NCI-H526 treated with DMSO at 0.1 percent for 48 hours (cell line): ENCODE data around the gene C10orf88.
"Not testable (repeated sequence)": the region's sequence is repeated elsewhere in the genome, so short reads cannot be mapped to it uniquely, and the experiment has no call there.

Source experiments
- DNase-seq: peaks from one replicate; lab custom pipeline; 2025; lab: John Stamatoyannopoulos, UW

Gene C10orf88

DNA sequence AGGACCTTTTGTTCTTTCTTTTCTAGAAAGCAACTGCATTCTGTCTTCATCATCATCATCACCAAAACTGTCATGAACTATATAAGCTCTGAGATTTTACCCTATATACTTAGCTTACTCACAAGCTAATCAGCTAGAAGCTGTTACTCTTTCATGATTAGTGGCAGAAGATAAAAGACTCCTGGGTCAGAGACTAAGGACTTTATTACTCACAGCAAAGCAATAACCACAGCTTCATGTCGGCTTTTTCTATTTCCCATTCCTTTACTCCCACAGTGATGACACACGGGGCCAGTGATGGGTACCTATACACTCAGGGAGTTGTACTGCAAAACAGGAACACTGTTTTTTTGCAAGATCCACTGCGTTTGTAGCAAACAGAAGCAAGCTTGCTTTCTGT is 8.4 kb upstream of the C10orf88 start:
- no peak for DNase-seq

- DNase-seq = no peak
Observed at GRCh38 chr10:122957474-122957873, 3.4 kb upstream of the C10orf88 start.

- no peak for DNase-seq
Observed at GRCh38 chr10:122955892-122956291, 1.9 kb upstream of the C10orf88 start.

DNA sequence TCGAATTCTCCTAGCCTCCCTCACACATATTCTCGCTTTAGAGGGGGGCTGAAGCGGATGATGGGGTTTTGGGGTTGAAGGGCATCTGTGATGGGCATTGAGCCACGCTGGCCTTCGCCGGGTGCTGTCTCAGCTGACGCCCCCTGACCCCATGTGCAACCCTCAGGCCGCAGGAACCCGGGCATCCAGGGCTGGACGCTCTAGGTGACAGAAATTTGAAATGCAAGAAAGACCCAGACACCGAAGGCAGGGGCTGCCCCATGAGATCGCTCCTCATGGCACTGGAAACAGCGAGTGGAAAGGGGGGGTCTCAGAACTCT is 664 bp upstream of the C10orf88 start:
- DNase-seq = no peak

DNA sequence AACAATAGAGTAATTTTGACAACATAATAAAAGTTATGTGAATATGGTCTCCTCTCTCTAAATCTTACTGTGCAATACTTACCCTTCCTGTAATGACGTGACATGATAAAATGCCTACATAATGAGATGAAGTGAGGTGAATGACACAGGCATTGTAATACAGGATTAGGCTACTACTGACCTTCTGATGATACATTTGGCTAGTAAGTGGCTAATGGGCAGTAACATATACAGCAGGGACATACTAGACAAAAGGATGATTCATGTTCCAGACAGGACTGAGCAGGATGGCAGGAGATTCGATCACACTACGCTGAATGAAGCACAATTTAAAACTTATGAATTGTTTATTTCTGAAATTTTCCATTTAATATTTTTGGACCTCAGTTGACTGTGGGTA is 4.7 kb downstream of the C10orf88 start:
- no peak for DNase-seq

DNA sequence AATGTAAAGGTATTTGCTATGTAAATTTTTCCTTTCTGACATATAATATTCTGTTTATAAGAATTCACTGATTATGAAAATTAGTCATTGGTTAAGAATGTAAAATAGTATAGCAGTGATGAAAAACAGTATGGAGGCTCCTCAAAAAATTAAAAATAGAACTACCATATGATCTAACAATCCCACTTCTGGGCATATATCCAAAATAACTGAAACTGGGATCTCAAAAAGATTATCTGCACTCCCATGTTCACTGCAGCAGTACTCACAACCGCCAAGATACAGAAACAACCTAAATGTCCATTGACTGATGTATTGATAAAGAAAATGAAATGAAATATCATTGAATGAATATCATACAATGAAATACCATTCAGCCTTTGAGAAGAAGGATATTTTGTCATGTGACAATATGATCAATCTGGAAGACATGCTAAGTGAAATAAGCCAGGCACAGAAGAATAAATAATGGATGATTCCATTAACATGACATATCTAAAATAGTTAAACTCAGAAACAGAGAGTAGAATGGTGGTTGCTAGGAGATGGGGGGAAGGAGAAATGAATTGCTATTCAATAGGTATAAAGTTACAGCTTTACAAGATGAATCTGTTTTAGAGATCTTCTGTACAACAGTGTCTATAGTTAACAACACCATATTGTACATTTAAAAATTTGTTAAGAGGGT is 14.0 kb downstream of the C10orf88 start:
- no peak for DNase-seq

- DNase-seq = no peak
Observed at GRCh38 chr10:122939133-122939855, 14.7 kb downstream of the C10orf88 start.

DNA sequence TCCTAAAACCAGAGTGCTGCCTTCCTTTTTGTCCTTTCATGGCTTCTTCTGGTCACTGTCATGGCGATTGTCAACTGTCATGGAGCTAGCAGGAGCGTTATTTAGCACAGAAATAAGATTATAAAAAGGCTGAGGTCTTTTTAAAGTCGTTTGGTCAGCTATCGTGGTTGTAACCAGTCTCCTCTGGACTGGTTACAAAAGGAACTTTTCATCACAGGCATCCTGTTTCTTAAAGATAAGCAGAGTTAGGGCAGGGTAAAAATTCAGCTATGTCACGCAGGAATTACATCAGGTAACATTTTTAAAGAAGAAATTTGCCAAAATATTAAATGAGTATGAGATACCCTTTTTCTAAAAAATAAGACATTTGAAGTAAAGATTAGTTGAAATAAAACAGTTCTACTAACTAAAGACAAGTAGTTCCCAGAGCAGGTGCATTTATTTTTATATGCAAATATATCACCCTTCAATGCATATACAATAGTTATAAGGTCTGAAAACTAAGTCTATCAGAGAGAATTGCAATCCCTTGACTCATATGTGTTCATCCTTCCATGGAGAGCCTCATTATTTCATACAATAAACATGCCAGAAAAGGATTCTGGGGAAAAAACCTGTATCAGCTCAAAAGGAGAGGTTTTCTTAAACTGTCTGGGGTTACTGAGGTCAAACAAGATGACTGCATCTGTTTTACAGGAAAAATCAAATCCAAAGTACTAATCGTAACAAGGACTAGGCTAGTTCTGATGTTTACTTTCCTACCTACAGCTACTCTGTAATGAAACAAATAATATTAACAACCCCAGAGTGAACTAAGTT is 22.7 kb downstream of the C10orf88 start:
- DNase-seq = peak; percentile 15

GRCh38 chr10:122930140-122930539 is 23.9 kb downstream of the C10orf88 start:
- DNase-seq = no peak

GRCh38 chr10:122915700-122916099 is 38.3 kb downstream of the C10orf88 start:
- no peak for DNase-seq

DNA sequence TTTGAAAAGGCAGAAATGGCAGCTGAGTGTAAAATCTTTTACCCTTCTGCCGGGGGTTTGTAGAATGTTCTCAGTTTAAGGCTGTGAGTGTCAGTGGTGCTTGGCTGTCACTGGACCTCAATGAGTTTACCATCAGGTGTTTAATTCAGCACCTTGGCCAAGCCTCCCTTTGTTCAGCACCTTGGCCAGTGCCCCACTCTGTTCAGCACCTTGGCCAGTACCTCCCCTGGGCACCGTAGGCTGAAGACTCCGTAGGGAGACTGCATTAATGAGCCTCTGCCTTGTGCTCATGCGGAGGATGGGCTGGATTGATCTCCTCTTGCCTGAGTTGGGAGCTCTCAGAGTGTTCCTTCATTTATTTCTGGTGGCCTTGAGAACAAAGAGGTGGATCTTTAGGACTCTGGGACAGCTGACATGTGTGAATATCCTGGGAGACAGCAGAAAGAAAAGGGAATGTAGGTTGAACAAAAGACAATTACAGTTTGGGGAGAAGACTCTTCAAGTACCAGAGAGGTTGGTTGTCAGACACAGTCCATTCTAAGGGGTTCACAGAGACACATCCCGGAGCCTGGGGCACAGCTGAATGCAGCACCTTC is 42.0 kb downstream of the C10orf88 start:
- no peak for DNase-seq

- no peak for DNase-seq
Observed at GRCh38 chr10:122910310-122910709, 43.7 kb downstream of the C10orf88 start, which contains the start of gene FAM24A. Gene FAM24A, plus strand, starts transcription at chr10:122910610. Its CDS starts 1,025 bp downstream, at chr10:122911635.

- DNase-seq = not testable (repeated sequence)
Observed at GRCh38 chr10:122903861-122904260, 50.2 kb downstream of the C10orf88 start.

- no peak for DNase-seq
Observed at GRCh38 chr10:122894261-122894944, 59.6 kb downstream of the C10orf88 start.

- no peak for DNase-seq
Observed at GRCh38 chr10:122884166-122884565, 69.9 kb downstream of the C10orf88 start.

GRCh38 chr10:122882766-122883165 is 71.3 kb downstream of the C10orf88 start:
- DNase-seq = no peak
